Right renal cortex interstitium (tissue), 3 donors: ENCODE results near the gene PAX5. TPM values are rescaled to one million over a fixed set of nuclear protein-coding genes. Genes with fewer than 3 reads are reported as not detected.
"Not testable (repeated sequence)": the region's sequence is repeated elsewhere in the genome, so short reads cannot be mapped to it uniquely, and the experiment has no call there.

Source experiments
- DNase-seq, 3 donors: peaks; one replicate each; pipeline ENCODE4 v3.0.0-alpha.2; 2013; ENCODE audit warnings: low read depth in 3 of 3, low spot score in 2 of 3
- polyA plus RNA-seq, 3 donors: library from polyadenylated mRNA; unstranded; fragments of 120-200 nt; gene quantifications; one replicate each; pipeline ENCODE4 v1.2.1, GENCODE V29; 2013; ENCODE audit not compliant: insufficient read length in 3 of 3

Gene PAX5
- polyA plus RNA-seq: under 1 TPM; 0.07 to 0.21 (median 0.11) TPM

DNA sequence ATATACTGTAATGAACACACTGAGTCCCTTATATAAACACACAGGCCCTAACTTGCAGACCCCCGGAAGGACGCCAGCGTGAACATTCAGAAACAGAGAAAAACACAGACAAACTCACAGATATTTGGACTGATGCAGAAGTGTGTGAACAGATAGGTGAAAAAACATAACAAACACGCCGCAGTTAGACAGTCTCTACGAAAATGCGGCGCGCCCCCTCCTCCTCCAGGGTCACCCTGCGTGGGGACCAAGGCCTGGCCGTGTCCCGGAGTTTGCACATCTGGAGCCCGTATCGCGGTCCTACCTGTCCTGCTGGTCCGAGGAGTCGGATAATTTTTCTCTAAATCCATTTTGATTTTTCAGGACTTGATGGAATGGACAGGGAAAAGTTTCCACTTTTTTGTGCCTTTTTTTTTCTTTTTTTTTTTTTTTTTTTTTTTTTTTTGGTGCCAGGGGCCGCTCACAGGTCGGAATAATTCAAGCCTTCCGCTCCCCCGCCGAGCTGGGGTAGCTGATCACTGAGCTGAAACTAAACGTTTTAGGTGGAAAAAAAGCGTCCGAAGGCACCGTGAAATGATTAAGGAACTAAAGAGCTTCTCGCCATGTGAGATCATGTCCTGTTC lies at the start of gene PAX5:
Gene PAX5 (minus strand): TSS at position 587 of the 623 bp plus-strand sequence. CDS start 237 bp downstream, at position 350.
- DNase-seq: no peak

DNA sequence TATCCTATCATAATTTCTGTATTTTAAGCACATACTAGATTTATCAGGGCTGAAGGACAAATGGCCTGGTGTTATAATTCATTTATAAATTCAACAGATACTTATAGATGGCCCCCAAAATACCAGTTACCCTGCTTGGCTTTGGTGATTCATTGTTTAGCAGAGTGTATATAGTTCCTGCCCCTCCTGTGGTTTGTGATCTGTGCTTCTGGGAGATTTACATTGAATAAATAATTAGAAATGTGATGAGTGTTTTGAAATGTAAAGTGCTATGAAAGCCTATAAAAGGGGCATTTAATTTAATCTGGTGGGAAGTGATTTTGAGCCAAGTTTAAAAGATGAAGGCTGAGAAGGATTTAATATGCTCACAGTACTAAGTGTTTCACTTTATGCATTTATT lies 49.6 kb upstream of the PAX5 start:
- no peak for DNase-seq

DNA sequence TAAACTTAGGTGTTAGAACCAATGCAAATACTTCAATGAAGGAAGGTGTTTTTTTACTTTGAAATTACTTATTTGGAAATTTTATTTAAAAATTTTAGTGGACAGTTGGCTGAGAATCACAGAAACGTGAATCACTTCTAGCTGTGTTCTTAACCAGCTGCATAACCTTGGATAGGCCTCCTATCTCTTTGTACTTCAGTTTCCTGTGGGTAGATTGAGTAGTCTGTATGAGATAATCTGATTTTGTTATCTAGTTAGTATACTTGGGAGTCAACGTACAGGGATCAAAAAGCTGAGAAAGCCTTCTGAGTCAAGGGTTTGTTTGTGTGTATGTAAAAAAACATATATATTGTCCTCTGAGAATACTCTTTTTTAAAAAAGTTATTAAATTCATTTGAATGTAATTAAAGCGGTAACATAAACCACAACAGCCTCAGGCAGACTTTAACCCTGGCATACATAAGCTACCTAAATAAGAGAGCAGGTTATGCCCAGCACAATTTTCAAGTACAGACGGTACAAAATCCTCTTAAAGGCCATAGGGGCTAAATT lies 48.2 kb upstream of the PAX5 start:
- DNase-seq: no peak

DNA sequence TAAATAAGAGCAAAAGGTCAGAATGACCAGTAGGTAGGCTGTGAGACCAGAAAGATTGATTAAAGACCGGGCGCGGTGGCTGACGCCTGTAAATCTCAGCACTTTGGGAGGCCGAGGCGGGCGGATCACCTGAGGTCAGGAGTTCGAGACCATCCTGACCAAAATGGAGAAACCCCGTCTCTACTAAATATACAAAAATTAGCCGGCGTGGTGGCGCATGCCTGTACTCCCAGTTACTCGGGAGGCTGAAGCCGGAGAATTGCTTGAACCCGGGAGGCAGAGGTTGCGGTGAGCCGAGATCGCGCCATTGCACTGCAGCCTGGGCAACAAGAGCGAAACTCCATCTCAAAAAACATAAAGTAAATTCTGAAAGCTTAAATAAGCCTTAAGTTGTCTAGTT lies 47.4 kb upstream of the PAX5 start:
- DNase-seq: not testable (repeated sequence)

DNA sequence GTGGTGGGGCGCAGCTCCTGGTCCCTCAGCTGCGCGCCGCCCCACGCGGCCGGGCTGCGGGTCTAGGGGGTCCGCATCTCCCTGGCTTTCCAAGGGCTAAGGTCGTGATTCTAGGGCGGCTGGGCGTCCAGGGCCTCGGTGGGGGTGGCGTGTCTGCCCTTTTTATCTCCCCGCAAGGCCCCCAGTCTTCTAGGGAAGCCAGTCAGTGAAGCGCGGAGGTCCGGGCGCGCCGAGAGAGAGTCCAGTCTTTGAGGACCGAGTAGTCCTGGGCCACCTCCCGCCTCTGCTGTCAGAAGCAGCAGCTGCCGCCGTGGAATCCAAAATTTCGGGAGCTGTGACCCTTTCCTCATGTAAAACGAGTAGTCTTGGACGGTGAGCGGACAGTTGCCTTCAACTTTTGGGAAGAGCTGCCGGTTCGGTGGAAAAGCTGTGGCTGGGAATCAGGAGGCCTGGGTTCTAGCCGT lies 46.1 kb upstream of the PAX5 start:
- peak in 1 of 3 donors; percentile 1 for DNase-seq

DNA sequence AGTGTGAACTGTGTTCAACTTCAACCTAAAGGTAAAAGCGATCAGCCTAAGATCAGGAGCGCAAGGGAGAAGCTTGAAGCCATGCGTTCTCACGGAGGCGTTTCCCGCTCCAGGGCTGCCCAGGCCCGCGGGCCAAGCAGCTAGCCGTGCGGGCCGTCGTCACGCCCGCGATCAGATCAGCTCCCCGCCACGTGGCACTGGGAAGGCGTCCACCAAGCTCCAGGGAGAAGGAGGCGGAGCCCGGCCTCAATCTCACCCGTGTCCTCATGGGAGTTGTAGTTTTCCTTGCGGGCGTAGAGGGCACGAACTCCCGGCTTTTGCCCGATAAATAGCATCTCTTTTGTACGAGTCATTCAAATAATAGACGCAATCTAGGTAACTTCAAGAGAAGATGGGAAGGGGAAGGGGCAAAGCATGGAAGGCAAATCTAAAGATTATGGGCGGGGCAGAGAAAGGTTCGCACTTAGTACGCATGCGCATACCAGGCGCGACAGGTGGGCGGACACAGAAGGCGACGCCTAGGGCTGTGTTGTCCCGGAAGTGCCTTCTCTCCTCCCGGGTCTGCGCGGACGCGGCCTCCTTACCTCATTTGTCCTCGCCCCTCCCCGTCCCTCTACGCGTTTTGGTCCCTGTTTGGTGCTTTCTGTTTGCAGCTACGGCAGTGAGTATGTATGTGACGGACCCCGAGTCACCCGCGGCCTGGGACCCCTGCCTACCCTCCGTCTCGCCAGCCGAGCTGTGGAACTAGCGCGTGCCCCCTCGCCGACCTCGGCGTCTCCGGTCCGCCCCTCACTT lies 45.5 kb upstream of the PAX5 start:
- DNase-seq: peak; percentile 84 to 89 (median 85)

DNA sequence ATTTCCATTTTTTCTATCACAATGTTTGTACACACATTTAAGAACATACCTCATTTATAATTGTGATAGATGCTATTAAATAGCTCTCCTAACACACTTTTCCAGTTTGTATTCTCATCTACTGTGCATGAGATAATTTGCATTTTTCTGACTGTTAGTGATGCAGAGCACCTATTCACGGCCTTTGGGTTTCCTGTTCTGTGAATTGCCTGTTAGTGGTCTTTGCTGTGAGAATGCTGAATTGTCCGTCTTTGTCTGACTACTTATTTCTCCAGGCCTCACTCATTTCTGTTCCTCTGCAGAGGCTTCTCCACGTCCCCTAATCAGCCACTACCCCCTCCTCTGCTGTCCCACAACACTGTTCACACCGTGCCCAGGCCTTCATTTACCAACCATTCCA lies 40.7 kb upstream of the PAX5 start:
- DNase-seq: not testable (repeated sequence)

DNA sequence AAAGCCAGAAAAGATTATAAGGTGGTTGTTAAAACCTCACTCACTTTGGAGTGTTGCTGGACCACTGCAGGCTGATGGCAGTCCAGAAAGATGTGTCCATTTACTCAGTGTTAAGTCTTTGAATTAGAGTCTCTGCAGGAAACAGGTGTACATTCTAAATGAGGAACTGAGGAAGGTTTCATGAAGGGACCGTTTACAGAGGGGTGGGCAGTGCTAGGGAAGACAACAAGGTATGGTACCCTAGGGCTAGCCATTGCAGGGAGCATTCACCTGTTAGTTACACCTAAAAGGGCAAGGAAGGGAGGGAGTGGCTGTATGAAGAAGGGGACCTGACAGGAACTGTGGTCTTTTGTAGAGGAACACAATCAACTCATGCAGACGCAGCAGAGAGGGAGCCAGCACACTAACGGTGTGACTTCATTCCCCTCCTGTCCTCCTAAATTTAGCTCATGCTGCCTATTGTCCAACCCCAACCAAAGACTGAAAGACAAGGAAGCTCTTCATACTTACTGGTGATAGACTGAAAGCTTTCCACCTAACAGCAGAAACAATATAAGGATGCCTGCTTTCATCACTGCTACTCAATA lies 32.2 kb upstream of the PAX5 start:
- DNase-seq: no peak

DNA sequence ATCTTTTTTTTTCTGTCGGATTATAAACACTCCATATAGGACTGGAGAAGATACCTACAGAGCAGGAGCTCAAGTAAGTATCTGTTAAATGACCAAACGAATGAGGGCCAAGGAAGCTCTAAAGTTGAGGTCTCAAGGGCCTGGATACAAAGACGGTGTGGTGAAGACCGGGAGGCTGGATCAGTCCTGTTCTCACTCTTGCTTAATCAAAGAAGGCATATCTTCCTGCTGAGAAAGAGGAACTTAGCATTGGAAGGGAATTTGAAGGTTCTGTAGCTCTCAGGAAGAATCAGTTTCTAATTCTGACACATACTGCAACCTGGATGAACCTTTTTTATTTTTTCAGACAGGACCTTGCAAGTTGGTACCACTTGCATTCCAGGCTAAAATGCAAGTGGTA lies 28.3 kb upstream of the PAX5 start:
- DNase-seq: no peak

DNA sequence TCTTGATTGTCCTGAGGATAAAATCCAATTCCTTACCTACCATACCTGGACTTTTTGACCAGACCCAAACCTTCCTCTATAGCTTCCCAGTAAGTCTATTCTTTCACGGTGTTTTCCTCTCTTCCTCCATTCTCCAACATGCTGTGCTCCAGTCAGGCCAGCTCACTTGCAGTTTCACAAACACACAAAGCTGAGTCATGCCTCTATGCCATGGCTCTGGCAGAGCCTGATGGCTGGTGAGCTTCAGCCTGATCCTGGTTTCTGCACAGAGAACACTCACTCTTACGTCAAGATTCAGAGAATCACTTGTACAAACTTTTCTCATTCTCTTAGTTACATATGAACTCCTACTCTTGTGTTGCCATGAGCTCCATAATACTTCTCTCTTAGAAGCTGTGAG lies 27.7 kb upstream of the PAX5 start:
- no peak for DNase-seq

DNA sequence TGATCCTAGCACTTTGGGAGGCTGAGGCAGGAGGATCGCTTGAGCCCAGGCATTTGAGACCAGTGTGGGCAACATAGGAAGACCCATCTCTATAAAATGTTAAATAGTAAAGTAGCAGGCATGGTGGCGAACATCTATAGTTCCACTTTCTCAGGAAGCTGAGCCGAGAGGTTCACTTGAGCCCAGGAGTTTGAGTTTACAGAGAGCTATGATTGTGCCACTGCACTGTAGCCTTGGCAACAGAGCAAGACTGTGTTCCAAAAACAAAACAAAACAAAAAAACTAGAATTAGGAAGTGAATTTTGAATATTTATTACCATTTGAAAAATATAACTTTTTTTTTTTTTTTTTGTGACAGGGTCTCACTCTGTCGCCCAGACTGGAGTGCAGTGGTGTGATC lies 26.8 kb upstream of the PAX5 start:
- DNase-seq: no peak

DNA sequence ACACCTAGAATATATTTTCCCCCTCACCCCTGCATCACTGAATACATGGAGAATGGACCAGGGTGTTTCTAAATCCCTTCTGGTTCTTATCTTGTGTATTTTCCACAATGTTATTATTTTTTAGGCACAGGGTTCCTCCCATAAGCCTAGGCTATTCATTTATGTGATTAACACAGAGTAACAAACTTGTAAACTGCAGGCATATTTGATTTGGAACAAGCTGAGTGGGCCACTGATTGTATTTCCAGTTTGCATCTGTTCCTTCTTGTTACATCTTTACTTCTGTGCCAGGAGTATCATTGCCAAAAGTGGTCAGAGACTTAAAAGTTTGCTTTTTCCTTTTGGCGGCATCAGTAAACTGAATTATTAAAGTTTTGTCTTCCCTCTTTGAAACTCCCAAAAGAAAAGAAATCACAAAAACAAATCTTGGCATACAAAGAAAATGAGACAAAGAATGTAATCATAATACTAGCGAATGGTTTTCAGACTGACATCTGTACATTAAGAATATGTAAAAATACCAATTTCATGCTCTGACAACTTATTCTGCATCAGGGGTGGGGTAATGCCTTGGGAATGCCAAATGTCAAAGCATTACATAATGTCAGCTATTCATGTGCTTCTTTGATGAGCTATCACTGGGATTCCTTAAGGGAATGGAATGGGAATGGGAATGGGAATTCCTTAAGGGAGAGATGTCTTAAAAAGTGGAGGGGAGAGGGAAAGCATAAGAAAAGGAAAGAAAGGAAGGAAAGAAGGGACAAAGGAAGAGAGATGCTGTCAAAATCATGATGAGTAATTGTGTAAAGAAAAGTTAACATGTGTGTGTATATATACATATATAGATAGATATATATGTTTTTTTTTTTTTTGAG lies 22.2 kb upstream of the PAX5 start:
- no peak for DNase-seq

DNA sequence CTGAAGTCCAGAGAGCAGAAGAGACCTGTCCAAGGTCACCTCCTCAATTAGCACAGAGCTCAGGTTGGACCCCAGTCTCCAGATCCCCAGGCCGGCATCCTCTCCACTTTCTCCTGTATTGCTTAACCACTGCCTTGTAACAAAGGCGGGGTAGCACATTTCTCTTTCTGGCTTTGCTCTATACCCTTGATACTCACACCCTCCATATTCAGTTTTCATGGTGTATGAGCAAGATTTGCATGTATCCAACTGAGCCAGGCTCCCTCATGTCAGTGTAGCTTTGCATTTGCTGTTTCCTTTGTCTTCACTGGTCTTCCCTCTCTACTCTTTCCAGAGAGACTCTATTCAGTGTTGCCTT lies 20.3 kb upstream of the PAX5 start:
- DNase-seq: not testable (repeated sequence)

DNA sequence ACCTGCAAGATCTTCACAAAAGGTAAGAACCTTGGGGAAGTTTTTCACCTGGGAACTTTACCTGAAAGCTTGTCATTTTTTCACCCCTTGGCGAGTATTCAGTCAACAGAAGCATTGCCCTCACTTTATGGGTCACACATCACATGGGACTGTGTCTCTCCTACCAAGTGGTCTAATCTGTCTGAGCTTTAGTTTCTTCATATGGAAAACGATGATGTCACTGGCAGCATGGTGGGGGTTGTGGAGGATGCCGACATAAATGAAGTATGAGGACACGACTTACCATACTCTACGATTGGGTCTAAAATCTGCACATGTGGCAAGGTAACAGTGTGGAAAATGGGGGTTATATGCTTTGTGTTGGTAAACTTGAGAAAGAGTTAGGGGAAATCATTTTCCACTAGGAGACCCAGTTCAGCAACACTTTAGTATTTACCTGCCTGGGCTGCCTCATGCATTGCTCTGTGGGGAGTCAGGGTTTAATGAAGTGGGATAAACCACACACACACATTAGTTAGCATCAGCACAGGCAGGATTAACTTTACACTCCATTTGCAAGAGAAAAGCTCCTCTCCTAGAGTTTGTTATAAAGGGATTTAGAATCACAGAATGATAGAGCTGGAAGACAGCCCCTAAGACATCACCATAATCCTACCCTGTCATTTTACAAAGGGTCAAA lies 19.8 kb upstream of the PAX5 start:
- no peak for DNase-seq

DNA sequence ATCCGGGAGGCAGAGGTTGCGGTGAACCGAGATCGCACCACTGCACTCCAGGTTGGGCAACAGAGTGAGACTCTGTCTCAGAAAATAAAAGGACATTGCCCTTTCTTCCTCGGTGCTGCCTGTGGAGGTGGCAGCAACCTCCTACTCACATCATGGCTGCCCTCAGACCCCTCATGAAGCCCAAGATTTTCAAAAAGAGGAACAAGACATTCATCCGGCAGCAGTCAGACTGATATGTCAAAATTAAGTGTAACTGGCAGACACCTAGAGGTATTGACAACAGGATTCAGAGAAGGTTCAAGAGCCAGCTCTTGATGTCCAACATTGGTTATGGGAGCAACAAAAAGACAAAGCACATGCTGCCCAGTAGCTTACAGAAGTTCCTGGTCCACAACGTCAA lies 12.6 kb upstream of the PAX5 start:
- DNase-seq: no peak

DNA sequence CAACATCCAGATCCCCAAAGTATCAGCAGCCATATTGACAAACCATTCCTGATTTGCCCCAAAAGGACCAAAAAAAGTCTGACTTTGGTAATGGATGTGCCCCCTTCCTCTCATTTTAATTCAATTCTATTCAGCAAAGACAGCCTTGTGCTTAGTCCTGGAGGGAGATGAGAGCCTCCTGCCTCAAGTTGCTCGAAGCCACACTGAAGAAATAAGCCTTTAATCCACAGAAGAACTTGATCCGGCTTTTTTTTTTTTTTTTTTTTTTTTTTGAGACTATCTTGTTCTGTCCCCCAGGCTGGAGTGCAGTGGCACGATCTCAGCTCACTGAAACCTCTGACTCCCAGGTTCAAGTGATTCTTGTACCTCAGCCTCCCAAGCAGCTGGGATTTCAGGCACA lies 8.4 kb upstream of the PAX5 start:
- no peak for DNase-seq

DNA sequence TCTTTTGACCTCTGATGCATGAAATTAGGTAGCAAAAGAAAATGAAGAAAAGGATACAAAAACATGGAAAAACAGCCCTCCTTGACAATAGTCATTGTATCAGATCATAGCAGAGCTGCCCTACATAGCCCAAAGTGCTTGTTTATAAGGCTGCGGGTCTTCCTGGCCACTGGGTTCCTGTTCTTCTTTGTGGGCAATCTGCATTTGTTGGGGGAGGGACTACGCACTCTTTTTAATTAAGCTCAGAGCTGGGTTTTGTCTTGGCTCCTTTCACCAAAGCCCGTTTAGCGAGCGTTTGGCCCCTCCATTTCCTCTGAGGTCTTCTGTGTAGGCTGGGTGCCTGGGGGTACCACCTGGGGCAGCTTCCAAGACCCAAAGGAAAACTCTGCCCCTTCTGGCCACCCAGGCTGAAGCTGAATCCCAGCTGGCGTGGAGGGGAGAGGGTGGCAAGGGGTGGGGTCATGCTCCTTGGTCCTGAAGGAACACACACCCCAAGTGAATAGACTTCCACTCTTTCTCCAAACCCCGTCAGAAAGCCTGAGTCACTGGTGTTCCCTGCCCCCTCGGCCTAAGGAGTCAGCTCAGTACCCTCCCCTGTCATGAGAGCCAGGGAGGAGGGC lies 6.5 kb upstream of the PAX5 start:
- no peak for DNase-seq

DNA sequence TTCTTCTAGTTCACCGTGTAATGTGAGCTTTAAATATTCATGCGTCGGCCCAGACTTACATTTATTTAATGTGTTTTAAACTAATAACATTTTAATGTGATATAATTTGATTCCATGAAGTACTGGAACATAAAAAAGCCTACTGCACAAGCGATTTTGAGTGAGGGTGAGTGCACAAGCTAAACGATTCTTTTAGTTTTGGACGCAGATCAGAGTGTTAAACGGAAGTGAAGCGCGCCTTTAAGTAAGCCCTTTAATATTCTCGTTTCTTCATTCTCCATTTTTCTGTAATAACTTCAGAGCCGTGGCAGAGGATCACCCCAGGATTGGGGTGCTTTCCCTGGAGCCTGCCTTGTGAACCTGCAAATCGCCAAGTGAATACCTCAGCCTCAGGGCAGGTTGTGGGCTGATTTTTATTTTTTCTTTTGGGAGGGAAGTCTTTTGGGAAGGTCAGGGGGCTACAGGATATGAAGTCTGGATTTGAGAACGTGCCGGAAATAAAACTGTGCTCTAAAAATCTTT lies 4.9 kb upstream of the PAX5 start:
- no peak for DNase-seq

DNA sequence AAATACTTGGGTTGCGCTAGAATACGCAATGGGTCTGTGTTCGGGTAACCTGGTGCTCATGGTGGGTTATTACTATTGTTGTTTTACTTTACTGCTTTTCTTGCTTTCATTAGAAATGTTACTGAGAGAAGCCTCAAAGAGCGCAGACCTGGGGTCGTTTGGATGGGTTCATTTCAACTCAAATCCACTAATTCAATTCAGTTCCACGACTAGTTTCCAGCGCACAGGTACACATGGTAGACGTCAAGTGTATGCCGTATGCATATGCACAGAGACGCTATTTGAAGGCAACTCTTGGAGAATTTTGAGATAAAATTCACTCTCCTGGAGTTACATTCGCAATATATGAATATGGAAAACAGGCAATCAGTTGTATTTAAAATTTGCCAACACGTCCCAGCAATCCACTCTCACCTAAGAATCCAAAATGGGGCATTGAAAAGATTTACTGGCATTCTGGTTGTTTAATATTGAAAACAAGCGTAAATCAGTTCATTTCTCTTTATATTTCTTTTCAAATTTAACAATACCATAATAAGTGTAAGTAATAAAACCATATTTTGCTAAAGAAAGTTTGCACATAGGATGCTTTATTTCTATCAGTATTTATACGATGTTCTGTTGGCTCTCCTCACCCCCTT lies 4.4 kb upstream of the PAX5 start:
- DNase-seq: no peak
